Parathyroid adenoma (tissue), 2 donors: ENCODE measurements around the gene BPNT1.

Experiments
- H2AFZ ChIP-seq: fragments of 300-600 bp; sonication (generic); one replicate; pipeline ENCODE4 v1.7.0; 2017; ENCODE audit warnings: antibody characterized with exemption, mild to moderate bottlenecking
- H3K27ac ChIP-seq: fragments of 300-600 bp; sonication (generic); one replicate; pipeline ENCODE4 v1.7.0; 2017
- H3K27me3 ChIP-seq: fragments of 300-600 bp; sonication (generic); one replicate; pipeline ENCODE4 v1.7.0; 2017; ENCODE audit warnings: low read length; ENCODE audit not compliant: control insufficient read depth, insufficient read depth
- H3K36me3 ChIP-seq: fragments of 300-600 bp; sonication (generic); one replicate; pipeline ENCODE4 v1.7.0; 2017; ENCODE audit warnings: low read length; ENCODE audit not compliant: control insufficient read depth, insufficient read depth
- H3K4me1 ChIP-seq: fragments of 300-600 bp; sonication (generic); one replicate; pipeline ENCODE4 v1.7.0; 2017; ENCODE audit warnings: control low read depth
- H3K4me2 ChIP-seq: fragments of 300-600 bp; sonication (generic); one replicate; pipeline ENCODE4 v1.7.0; 2017; ENCODE audit warnings: low read length
- H3K4me3 ChIP-seq: fragments of 300-600 bp; sonication (generic); one replicate; pipeline ENCODE4 v1.7.0; 2017; ENCODE audit warnings: low read depth, low read length
- H3K79me2 ChIP-seq: fragments of 300-600 bp; sonication (generic); one replicate; pipeline ENCODE4 v1.7.0; 2017; ENCODE audit warnings: control low read depth
- H3K9ac ChIP-seq: fragments of 300-600 bp; sonication (generic); one replicate; pipeline ENCODE4 v1.7.0; 2017; ENCODE audit warnings: mild to moderate bottlenecking
- H3K9me3 ChIP-seq: fragments of 300-600 bp; sonication (generic); one replicate; pipeline ENCODE4 v1.7.0; 2017; ENCODE audit warnings: low read length; ENCODE audit not compliant: control insufficient read depth
- CTCF ChIP-seq: fragments of 300-600 bp; sonication (generic); IDR thresholded peaks from one replicate; pipeline ENCODE4 v1.7.0; 2017; ENCODE audit warnings: antibody characterized with exemption, mild to moderate bottlenecking
- donor health status: primary hyperparathyroidism.

BPNT1 gene

GRCh38 chr1:220032911-220033310 is 56.7 kb downstream of the BPNT1 start:
- TF ChIP-seq CTCF: no peak
- no peak overlapping the region for H3K27ac ChIP-seq
- H3K4me2 ChIP-seq: no peak overlapping the region
- peaks cover 5% of the 10 kb centered on the region for H3K79me2 ChIP-seq
- no peaks in the 10 kb centered on the region for H3K27me3 ChIP-seq
- H3K4me1 ChIP-seq: no peaks in the 10 kb centered on the region
- no peak overlapping the region for H3K9ac ChIP-seq
- no peaks in the 10 kb centered on the region for H3K36me3 ChIP-seq
- no peaks in the 10 kb centered on the region for H3K9me3 ChIP-seq
- no peak overlapping the region for H2AFZ ChIP-seq
- H3K4me3 ChIP-seq: no peak overlapping the region

GRCh38 chr1:220031287-220031686 is 58.3 kb downstream of the BPNT1 start:
- H3K36me3 ChIP-seq: no peaks in the 10 kb centered on the region
- H3K4me3 ChIP-seq: no peak overlapping the region
- H3K9ac ChIP-seq: no peak overlapping the region
- peaks cover 5% of the 10 kb centered on the region for H3K79me2 ChIP-seq
- H2AFZ ChIP-seq: no peak overlapping the region
- H3K4me1 ChIP-seq: no peaks in the 10 kb centered on the region
- no peak overlapping the region for H3K4me2 ChIP-seq
- H3K27me3 ChIP-seq: no peaks in the 10 kb centered on the region
- TF ChIP-seq CTCF: no peak
- no peak overlapping the region for H3K27ac ChIP-seq
- H3K9me3 ChIP-seq: no peaks in the 10 kb centered on the region

GRCh38 chr1:220028346-220028895 is 61.2 kb downstream of the BPNT1 start:
- H3K36me3 ChIP-seq: no peaks in the 10 kb centered on the region

GRCh38 chr1:220019071-220019470 is 70.5 kb downstream of the BPNT1 start:
- H3K27ac ChIP-seq: no peak overlapping the region
- H3K4me1 ChIP-seq: no peaks in the 10 kb centered on the region
- H3K79me2 ChIP-seq: no peaks in the 10 kb centered on the region
- TF ChIP-seq CTCF: no peak
- no peak overlapping the region for H2AFZ ChIP-seq
- H3K4me2 ChIP-seq: no peak overlapping the region
- no peaks in the 10 kb centered on the region for H3K9me3 ChIP-seq
- H3K27me3 ChIP-seq: no peaks in the 10 kb centered on the region
- no peak overlapping the region for H3K4me3 ChIP-seq
- H3K9ac ChIP-seq: no peak overlapping the region
- H3K36me3 ChIP-seq: no peaks in the 10 kb centered on the region

More at GRCh38 chr1:220028346-220028895, 61.2 kb downstream of the BPNT1 start:
- Histone ChIP-seq H3K4me3 (no peak overlapping the region), H3K27me3 (no peaks in the 10 kb centered on the region), H2AFZ (no peak overlapping the region), H3K9me3 (no peaks in the 10 kb centered on the region), H3K27ac (no peak overlapping the region), H3K9ac (no peak overlapping the region), H3K4me2 (no peak overlapping the region), H3K79me2 (no peaks in the 10 kb centered on the region), H3K4me1 (no peaks in the 10 kb centered on the region)
- TF ChIP-seq CTCF: no peak

GRCh38 chr1:220013497-220013896 is 76.1 kb downstream of the BPNT1 start:
- Histone ChIP-seq H3K27me3 (no peaks in the 10 kb centered on the region), H3K9me3 (no peaks in the 10 kb centered on the region), H3K27ac (no peak overlapping the region), H2AFZ (no peak overlapping the region), H3K36me3 (no peaks in the 10 kb centered on the region), H3K79me2 (no peaks in the 10 kb centered on the region), H3K4me3 (no peak overlapping the region), H3K9ac (no peak overlapping the region), H3K4me2 (peak overlapping the region; percentile 34), H3K4me1 (no peaks in the 10 kb centered on the region)
- no peak for TF ChIP-seq CTCF
